Astrocyte (in vitro differentiated cells and primary cell): ENCODE measurements around the gene ZSWIM8.

ENCODE experiments used
- CTCF ChIP-seq: IDR thresholded peaks from 2 replicates; pipeline ENCODE4 v1.5.1; 2011; ENCODE audit warnings: low read depth, mild to moderate bottlenecking, inconsistent platforms, low read length, moderate library complexity; ENCODE audit not compliant: insufficient read depth
- EZH2 ChIP-seq: IDR thresholded peaks from 2 replicates; pipeline ENCODE4 v1.6.1; 2012; ENCODE audit warnings: mild to moderate bottlenecking, low read length, inconsistent platforms; ENCODE audit not compliant: insufficient read depth

DNA sequence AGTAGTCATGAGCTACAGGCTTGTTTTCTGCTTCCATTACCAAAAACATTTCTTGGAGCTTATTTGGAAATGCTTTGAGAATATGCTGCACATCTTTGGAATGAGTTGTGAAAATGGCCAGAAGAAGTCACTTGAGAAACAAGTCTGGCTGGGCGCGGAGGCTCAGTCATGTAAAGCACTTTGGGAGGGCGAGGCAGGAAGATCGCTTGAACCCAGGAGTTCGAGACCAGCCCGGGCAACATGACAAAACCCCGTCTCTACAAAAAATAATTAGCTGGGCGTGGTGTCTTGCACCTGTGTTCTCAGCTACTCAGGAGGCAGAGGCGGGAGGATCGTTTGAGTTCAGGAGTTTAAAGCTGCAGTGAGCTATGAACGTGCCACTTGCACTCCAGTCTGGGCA is 4.4 kb upstream of the ZSWIM8 start:
- no peak for TF ChIP-seq CTCF
- TF ChIP-seq EZH2 = no peak
